ENCODE data around the gene CCDC90B.

GRCh38 chr11:83284501-83285150 is 1.5 kb downstream of the CCDC90B start:
- TF ChIP-seq EP300 (IDR thresholded peaks at IDR 0.05; ENCODE audit: borderline replicate concordance in 1 of 2, low read depth in 1 of 2, low read length in 1 of 2) (no peak), CTCF (IDR thresholded peaks at IDR 0.05) (no peak), TCF12 (IDR thresholded peaks at IDR 0.05) (no peak), REST (IDR thresholded peaks at IDR 0.05; ENCODE audit: low read depth, low read length) (no peak), CHD2 (IDR thresholded peaks at IDR 0.05; ENCODE audit: low read length, partially characterized antibody) (no peak), FOXM1 (IDR thresholded peaks at IDR 0.05; ENCODE audit: low read depth) (no peak), USF2 (IDR thresholded peaks at IDR 0.05; ENCODE audit: borderline replicate concordance, low read depth, low read length) (no peak), YY1 (IDR thresholded peaks at IDR 0.05; ENCODE audit: low read depth) (no peak)

Data from SK-N-SH (cell line).